AG09309 (cell line): Measurements from ENCODE around the gene ANGPTL3.

Source experiments
- DNase-seq: peaks from one replicate; pipeline ENCODE4 v3.0.0-alpha.2; 2010; ENCODE audit warnings: low read depth
- H3K4me3 ChIP-seq: 2 replicates; pipeline ENCODE4 v1.5.1; 2011; ENCODE audit warnings: mild to moderate bottlenecking, low read depth, low read length, moderate library complexity; ENCODE audit not compliant: control insufficient read depth
- TF ChIP-seq, protein P1 (sequence below): IDR thresholded peaks from 2 replicates; pipeline ENCODE4 v1.5.1; 2011; ENCODE audit warnings: mild to moderate bottlenecking, low read depth, low read length, inconsistent platforms; ENCODE audit not compliant: insufficient read depth, control insufficient read depth; ENCODE audit errors: missing control alignments

Gene ANGPTL3

DNA sequence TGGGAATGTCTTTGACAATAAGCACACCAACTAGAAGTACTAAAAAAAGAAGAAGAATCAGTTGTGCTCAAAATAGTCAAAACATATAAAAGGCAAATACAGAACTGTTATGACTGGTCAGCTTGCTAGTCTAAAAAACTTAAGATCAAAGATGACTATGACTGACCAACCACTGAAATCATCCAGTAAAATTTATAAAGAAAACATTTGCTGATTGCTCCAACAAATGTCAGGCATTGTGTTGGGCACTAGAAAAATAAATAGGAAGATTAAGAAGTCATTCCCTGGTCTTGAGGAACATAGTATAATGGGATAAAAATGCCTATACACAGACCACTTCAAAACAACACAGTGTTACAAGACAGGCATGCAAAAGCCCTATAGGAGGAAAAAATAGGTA, 9.3 kb upstream of the ANGPTL3 start:
- DNase-seq, result no peak
- TF ChIP-seq, protein P1, sequence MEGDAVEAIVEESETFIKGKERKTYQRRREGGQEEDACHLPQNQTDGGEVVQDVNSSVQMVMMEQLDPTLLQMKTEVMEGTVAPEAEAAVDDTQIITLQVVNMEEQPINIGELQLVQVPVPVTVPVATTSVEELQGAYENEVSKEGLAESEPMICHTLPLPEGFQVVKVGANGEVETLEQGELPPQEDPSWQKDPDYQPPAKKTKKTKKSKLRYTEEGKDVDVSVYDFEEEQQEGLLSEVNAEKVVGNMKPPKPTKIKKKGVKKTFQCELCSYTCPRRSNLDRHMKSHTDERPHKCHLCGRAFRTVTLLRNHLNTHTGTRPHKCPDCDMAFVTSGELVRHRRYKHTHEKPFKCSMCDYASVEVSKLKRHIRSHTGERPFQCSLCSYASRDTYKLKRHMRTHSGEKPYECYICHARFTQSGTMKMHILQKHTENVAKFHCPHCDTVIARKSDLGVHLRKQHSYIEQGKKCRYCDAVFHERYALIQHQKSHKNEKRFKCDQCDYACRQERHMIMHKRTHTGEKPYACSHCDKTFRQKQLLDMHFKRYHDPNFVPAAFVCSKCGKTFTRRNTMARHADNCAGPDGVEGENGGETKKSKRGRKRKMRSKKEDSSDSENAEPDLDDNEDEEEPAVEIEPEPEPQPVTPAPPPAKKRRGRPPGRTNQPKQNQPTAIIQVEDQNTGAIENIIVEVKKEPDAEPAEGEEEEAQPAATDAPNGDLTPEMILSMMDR, result no peak
- H3K4me3 ChIP-seq, result no peak overlapping the region

- no peak for DNase-seq
- TF ChIP-seq, protein P1, result no peak
- no peak overlapping the region for H3K4me3 ChIP-seq
Observed at GRCh38 chr1:62589321-62589720, 8.0 kb upstream of the ANGPTL3 start.

DNA sequence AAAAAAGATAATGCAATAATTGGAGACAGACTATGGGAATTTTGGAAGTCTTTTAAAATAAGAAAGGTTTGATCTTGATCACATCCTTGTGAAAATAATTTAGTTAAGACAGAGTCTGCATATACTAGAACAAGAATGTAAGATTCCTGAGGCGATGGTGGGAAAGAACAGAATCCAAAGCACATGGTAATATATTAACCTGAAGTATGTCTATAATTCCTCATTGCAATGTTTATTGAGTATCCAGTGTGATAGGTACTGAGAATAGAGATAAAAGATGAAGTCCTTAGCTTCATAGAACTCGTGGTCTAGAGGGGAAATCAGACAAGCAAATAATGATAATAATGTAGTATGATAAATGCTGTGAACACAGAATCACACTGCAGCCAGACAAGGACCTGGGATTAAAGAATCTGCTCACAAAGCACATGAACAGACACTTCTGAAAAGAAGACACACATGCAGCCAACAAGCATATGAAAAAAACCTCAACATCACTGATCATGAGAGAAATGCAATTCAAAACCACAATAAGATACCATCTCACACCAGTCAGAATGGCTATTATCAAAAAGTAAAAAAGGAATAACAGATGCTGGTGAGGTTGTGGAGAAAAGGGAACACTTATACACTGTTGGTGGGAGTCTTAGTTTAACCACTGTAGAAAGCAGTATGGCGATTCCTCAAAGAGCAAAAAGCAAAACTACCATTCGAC, 6.9 kb upstream of the ANGPTL3 start:
- H3K4me3 ChIP-seq, result no peak overlapping the region
- DNase-seq, result no peak
- TF ChIP-seq, protein P1, result no peak

GRCh38 chr1:62590970-62591368, 6.4 kb upstream of the ANGPTL3 start:
- H3K4me3 ChIP-seq, result no peak overlapping the region
- TF ChIP-seq, protein P1, result no peak
- no peak for DNase-seq

- no peak for DNase-seq
- H3K4me3 ChIP-seq, result no peak overlapping the region
- TF ChIP-seq, protein P1, result no peak
Observed at GRCh38 chr1:62593825-62594394, 3.4 kb upstream of the ANGPTL3 start.

- H3K4me3 ChIP-seq, result no peak overlapping the region
- DNase-seq, result no peak
- TF ChIP-seq, protein P1, result no peak
Observed at GRCh38 chr1:62595647-62596046, 1.7 kb upstream of the ANGPTL3 start.
